ENCODE results near the gene CD7. TPM values are rescaled to one million over a fixed set of nuclear protein-coding genes. Genes with fewer than 3 reads are reported as not detected.
A peak's percentile ranks its signal among the peaks of the same experiment; 100 is the strongest.

CD7 gene
- total RNA-seq, 1 experiment from 2014 or later = not detected

GRCh38 chr17:82322526-82323453 is 5.4 kb upstream of the CD7 start:
- TF ChIP-seq CTCF (IDR thresholded peaks at IDR 0.05; ENCODE audit: unreplicated experiment) = no peak
- BruUV-seq (replicated peaks) = no TSS peak
- Mint-ChIP-seq H3K36me3 (ENCODE audit: insufficient read depth, unreplicated experiment) (peaks cover 10% of the 10 kb centered on the region), H3K4me1 (ENCODE audit: low read depth, unreplicated experiment) (peaks cover 9% of the 10 kb centered on the region), H3K27me3 (ENCODE audit: unreplicated experiment) (peaks cover 18% of the 10 kb centered on the region), H3K4me3 (ENCODE audit: low read depth, unreplicated experiment) (no peak overlapping the region), H3K27ac (ENCODE audit: unreplicated experiment) (no peak overlapping the region), H3K9me3 (ENCODE audit: low read depth, unreplicated experiment) (no peaks in the 10 kb centered on the region)
- intact Hi-C loops (cut with micrococcal nuclease; ENCODE audit: unreplicated experiment) = loop anchor here (10.0 kb wide), 1 partner anchor 78 kb away; no protein-coding TSS in a partner anchor
- CTCF ChIA-PET = interaction anchor here (0.6 to 1.1 kb wide), 4 partner anchors 24 to 154 kb away, joined by 3 to 5 read pairs (median 4); no protein-coding TSS in a partner anchor
- DNase-seq = no peak

DNA sequence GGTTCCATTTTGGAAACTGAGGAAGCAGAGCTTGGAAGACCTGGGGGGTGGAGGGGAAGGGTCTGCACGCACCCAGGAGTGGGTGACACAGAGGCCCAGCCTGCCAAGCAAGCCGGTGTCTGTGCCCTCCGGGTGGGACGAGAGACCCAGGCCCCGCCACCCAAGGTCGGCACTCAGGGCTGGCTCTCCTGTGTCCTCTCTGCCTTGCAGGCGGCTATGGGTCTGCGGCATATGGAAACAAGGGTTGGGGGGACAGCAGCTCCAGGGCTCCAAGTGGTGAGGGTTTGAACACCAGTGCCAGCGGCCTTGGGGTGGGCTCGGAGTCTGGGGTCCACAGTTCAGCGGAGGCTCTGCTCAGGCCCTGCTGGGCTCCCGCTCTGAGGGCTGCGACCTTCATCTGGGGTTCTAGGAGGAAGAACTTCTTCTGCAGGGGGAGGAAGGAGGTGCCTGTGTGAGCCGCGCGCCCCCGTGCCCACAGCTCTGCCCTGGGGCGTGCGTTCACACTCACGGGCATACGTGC is 4.6 kb upstream of the CD7 start:
- Mint-ChIP-seq H3K4me1 (ENCODE audit: low read depth, unreplicated experiment) (peaks cover 9% of the 10 kb centered on the region), H3K27ac (ENCODE audit: unreplicated experiment) (no peak overlapping the region), H3K9me3 (ENCODE audit: low read depth, unreplicated experiment) (no peaks in the 10 kb centered on the region), H3K27me3 (ENCODE audit: unreplicated experiment) (peaks cover 19% of the 10 kb centered on the region), H3K4me3 (ENCODE audit: low read depth, unreplicated experiment) (no peak overlapping the region), H3K36me3 (ENCODE audit: insufficient read depth, unreplicated experiment) (peaks cover 10% of the 10 kb centered on the region)
- intact Hi-C loops (cut with micrococcal nuclease; ENCODE audit: unreplicated experiment) = loop anchor here (10.0 kb wide), 1 partner anchor 77 kb away; no protein-coding TSS in a partner anchor
- no TSS peak for BruUV-seq (replicated peaks)
- CTCF ChIA-PET = interaction anchor here (0.6 kb wide), 1 partner anchor 143 kb away, joined by 5 read pairs; no protein-coding TSS in a partner anchor
- no peak for TF ChIP-seq CTCF (IDR thresholded peaks at IDR 0.05; ENCODE audit: unreplicated experiment)
- no peak for DNase-seq

- Mint-ChIP-seq H3K4me3 (ENCODE audit: low read depth, unreplicated experiment) (no peak overlapping the region), H3K4me1 (ENCODE audit: low read depth, unreplicated experiment) (peaks cover 9% of the 10 kb centered on the region), H3K27me3 (ENCODE audit: unreplicated experiment) (peaks cover 27% of the 10 kb centered on the region), H3K36me3 (ENCODE audit: insufficient read depth, unreplicated experiment) (peaks cover 7% of the 10 kb centered on the region), H3K9me3 (ENCODE audit: low read depth, unreplicated experiment) (no peaks in the 10 kb centered on the region), H3K27ac (ENCODE audit: unreplicated experiment) (peak overlapping the region; percentile 50)
- intact Hi-C loops (cut with micrococcal nuclease; ENCODE audit: unreplicated experiment) = loop anchor here (10.0 kb wide), 1 partner anchor 76 kb away; no protein-coding TSS in a partner anchor
- DNase-seq = peak; percentile 72
- BruUV-seq (replicated peaks) = no TSS peak
- CTCF ChIA-PET = no interaction called here
- peak; percentile 95 for TF ChIP-seq CTCF (IDR thresholded peaks at IDR 0.05; ENCODE audit: unreplicated experiment)
These were observed 3.8 kb upstream of the CD7 start for GRCh38 chr17:82320956-82321927.

Data from Calu3 (cell line).